ENCODE results near the gene GALNT10. TPM values are rescaled to one million over a fixed set of nuclear protein-coding genes. Genes with fewer than 3 reads are reported as not detected.

The GALNT10 gene
- total RNA-seq, 1 donor from 2014 or later = 11.5 TPM

GRCh38 chr5:154466147-154466546 lies 275.6 kb downstream of the GALNT10 start:
- Histone ChIP-seq H3K4me3 (no peak overlapping the region), H3K9me3 (replicated peaks) (no peaks in the 10 kb centered on the region), H3K36me3 (no peaks in the 10 kb centered on the region), H3K27ac (replicated peaks) (no peak overlapping the region), H3K27me3 (ENCODE audit: low read depth) (peaks cover 35% of the 10 kb centered on the region), H3K4me1 (peaks cover 5% of the 10 kb centered on the region)
- TF ChIP-seq CTCF (IDR thresholded peaks at IDR 0.05; ENCODE audit: borderline replicate concordance) = no peak
- intact Hi-C loops (cut with micrococcal nuclease) = loop anchor here (5.0 kb wide), 1 partner anchor 141 kb away; no protein-coding TSS in a partner anchor
- no peak for DNase-seq

- TF ChIP-seq CTCF (IDR thresholded peaks at IDR 0.05; ENCODE audit: borderline replicate concordance) = no peak
- Histone ChIP-seq H3K9me3 (replicated peaks) (no peaks in the 10 kb centered on the region), H3K36me3 (no peaks in the 10 kb centered on the region), H3K4me3 (no peak overlapping the region), H3K27me3 (ENCODE audit: low read depth) (peaks cover 41% of the 10 kb centered on the region), H3K4me1 (peaks cover 10% of the 10 kb centered on the region), H3K27ac (replicated peaks) (no peak overlapping the region)
- DNase-seq = no peak
- intact Hi-C loops (cut with micrococcal nuclease) = loop anchor here (5.0 kb wide), 1 partner anchor 141 kb away; no protein-coding TSS in a partner anchor
Measured at GRCh38 chr5:154466671-154467070, 276.1 kb downstream of the GALNT10 start.

GRCh38 chr5:154467655-154468354 lies 277.3 kb downstream of the GALNT10 start:
- TF ChIP-seq CTCF (IDR thresholded peaks at IDR 0.05; ENCODE audit: borderline replicate concordance) = peak; percentile 96
- Histone ChIP-seq H3K36me3 (no peaks in the 10 kb centered on the region), H3K27me3 (ENCODE audit: low read depth) (peaks cover 52% of the 10 kb centered on the region), H3K4me3 (no peak overlapping the region), H3K9me3 (replicated peaks) (no peaks in the 10 kb centered on the region), H3K4me1 (peaks cover 21% of the 10 kb centered on the region), H3K27ac (replicated peaks) (peak overlapping the region; percentile 35)
- intact Hi-C loops (cut with micrococcal nuclease) = loop anchor here (5.0 kb wide), 1 partner anchor 139 kb away; no protein-coding TSS in a partner anchor
- DNase-seq = peak; percentile 76

GRCh38 chr5:154470137-154470536 lies 279.6 kb downstream of the GALNT10 start:
- intact Hi-C loops (cut with micrococcal nuclease) = no loop called here
- Histone ChIP-seq H3K27me3 (ENCODE audit: low read depth) (peaks cover 75% of the 10 kb centered on the region), H3K4me1 (peaks cover 43% of the 10 kb centered on the region)

More at GRCh38 chr5:154470137-154470536, 279.6 kb downstream of the GALNT10 start:
- Histone ChIP-seq H3K4me3 (no peak overlapping the region), H3K9me3 (replicated peaks) (no peaks in the 10 kb centered on the region), H3K27ac (replicated peaks) (peak overlapping the region; percentile 88), H3K36me3 (no peaks in the 10 kb centered on the region)
- DNase-seq = no peak
- no peak for TF ChIP-seq CTCF (IDR thresholded peaks at IDR 0.05; ENCODE audit: borderline replicate concordance)

Small RNA genes within 50 kb of the gene (microRNA-seq; reads per million reads assigned to microRNA genes)
- gene MIR1294 = 3.1 reads per million, percentile 3 among the genes with 10 or more reads in this experiment

Other genes with a start within 250 kb of the GALNT10 start
- gene FAM114A2, start 151.8 kb upstream of the GALNT10 start, total RNA-seq = 32.3 TPM
- 29.4 TPM for gene MFAP3, start 151.8 kb upstream of the GALNT10 start, total RNA-seq

Data from left ventricle myocardium inferior (tissue), 1 donor.